Esophagus squamous epithelium (tissue), 5 donors: ENCODE measurements around the gene WDR48. TPM values are rescaled to one million over a fixed set of nuclear protein-coding genes. Genes with fewer than 3 reads are reported as not detected.

Experiments
- DNase-seq: peaks from one replicate; lab custom pipeline; 2025; lab: John Stamatoyannopoulos, UW
- H3K27ac ChIP-seq, 4 donors: fragments of 200-600 bp; sonication (generic); one replicate each; pipeline ENCODE4 v1.5.1; 2016 to 2019; ENCODE audit warnings: mild to moderate bottlenecking in 1 of 4
- H3K27me3 ChIP-seq, 4 donors: fragments of 200-600 bp; sonication (generic); 1 replicate in 3 of 4; 2 replicates in 1 of 4; pipeline versions ENCODE4 v1.5.1 to v1.6.0; 2017 to 2021; ENCODE audit warnings: antibody characterized with exemption in 1 of 4
- H3K36me3 ChIP-seq, 3 donors: fragments of 200-600 bp; sonication (generic); one replicate each; pipeline ENCODE4 v1.5.1; 2016 to 2019
- H3K4me1 ChIP-seq, 3 donors: fragments of 200-600 bp; sonication (generic); one replicate each; pipeline ENCODE4 v1.5.1; 2017 to 2019
- H3K4me3 ChIP-seq, 4 donors: fragments of 200-600 bp; sonication (generic); 1 replicate in 3 of 4; 2 replicates in 1 of 4; pipeline ENCODE4 v1.5.1; 2016 to 2019; ENCODE audit warnings: mild to moderate bottlenecking in 2 of 4, moderate library complexity in 1 of 4
- H3K9me3 ChIP-seq, 3 donors: fragments of 200-600 bp; sonication (generic); one replicate each; pipeline ENCODE4 v1.5.1; 2016 to 2019
- POLR2A ChIP-seq, 4 donors: fragments of 450-650 bp; IDR thresholded peaks; one replicate each; pipeline ENCODE4 v1.6.1; 2017; ENCODE audit warnings: antibody characterized with exemption in 4 of 4, mild to moderate bottlenecking in 4 of 4, moderate library complexity in 3 of 4
- WGBS, 2 donors: methylation state at CpG; one replicate each; pipeline ENCODE4 v1.1.5; 2018; 5-methylcytosine and 5-hydroxymethylcytosine counted together
- intact Hi-C: fragments of 100-400 bp; cut with DNase I; formaldehyde crosslinking; loops from one replicate; pipeline ENCODE4 v1.15.0; 2022
- total RNA-seq, 4 donors: library from RNA; depleted of rRNA; stranded (reverse); fragments of >200 nt; gene quantifications; one replicate each; pipeline ENCODE4 v1.1.0, GENCODE V29; 2016
- TF ChIP-seq, protein P1 (sequence below), 6 experiments: fragments of 450-650 bp in 4 of 6; fragments of 200-600 bp in 2 of 6; sonication (generic) in 2 of 6; IDR thresholded peaks; one replicate each; pipeline ENCODE4 v1.5.1; 2016 to 2019; ENCODE audit warnings: antibody characterized with exemption in 6 of 6, mild to moderate bottlenecking in 4 of 6, moderate library complexity in 4 of 6
- donor health status: DM: yes; HTN: yes; CAD: no.

WDR48 gene
- total RNA-seq, 4 donors from 2014 or later = 9.7 to 25.9 (median 19.4) TPM

DNA sequence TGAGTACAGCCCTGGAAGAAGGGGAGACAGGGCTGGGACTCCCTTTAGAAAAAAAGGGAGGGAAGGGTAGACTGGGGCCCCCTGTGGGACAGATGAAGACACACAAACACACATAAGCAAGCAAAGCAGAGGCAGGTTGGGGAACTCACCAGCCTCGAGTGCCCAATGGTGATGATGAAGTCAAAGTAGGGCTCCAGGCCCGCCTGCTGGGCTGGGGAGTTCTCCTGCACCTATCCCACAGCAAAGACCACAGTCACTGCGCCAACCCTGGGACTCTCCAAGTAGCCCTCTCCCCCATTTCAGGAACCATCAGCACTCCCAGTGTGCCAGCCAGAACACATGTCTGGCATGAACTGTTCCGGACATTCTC lies 51.5 kb downstream of the WDR48 start:
- intact Hi-C loops = loop anchor here (10.0 kb wide), 1 partner anchor 181 kb away; the partner anchor contains the start of gene CX3CR1
- no peak for TF ChIP-seq POLR2A (IDR thresholded peaks at IDR 0.05)
- TF ChIP-seq, protein P1, sequence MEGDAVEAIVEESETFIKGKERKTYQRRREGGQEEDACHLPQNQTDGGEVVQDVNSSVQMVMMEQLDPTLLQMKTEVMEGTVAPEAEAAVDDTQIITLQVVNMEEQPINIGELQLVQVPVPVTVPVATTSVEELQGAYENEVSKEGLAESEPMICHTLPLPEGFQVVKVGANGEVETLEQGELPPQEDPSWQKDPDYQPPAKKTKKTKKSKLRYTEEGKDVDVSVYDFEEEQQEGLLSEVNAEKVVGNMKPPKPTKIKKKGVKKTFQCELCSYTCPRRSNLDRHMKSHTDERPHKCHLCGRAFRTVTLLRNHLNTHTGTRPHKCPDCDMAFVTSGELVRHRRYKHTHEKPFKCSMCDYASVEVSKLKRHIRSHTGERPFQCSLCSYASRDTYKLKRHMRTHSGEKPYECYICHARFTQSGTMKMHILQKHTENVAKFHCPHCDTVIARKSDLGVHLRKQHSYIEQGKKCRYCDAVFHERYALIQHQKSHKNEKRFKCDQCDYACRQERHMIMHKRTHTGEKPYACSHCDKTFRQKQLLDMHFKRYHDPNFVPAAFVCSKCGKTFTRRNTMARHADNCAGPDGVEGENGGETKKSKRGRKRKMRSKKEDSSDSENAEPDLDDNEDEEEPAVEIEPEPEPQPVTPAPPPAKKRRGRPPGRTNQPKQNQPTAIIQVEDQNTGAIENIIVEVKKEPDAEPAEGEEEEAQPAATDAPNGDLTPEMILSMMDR (IDR thresholded peaks at IDR 0.05) = no peak
- Histone ChIP-seq H3K27me3 (no peaks in the 10 kb centered on the region), H3K27ac (peak overlapping the region in 2 of 4 donors; percentile 1 to 2), H3K36me3 (peaks cover 16 to 34% (median 19%) of the 10 kb centered on the region in 3 donors), H3K4me1 (peaks cover 18 to 66% (median 27%) of the 10 kb centered on the region in 3 donors), H3K4me3 (no peak overlapping the region), H3K9me3 (no peaks in the 10 kb centered on the region)
- WGBS, 2 donors = 76 to 92% methylated on average over 2 to 4 of the region's 4 CpGs
- no peak for DNase-seq

DNA sequence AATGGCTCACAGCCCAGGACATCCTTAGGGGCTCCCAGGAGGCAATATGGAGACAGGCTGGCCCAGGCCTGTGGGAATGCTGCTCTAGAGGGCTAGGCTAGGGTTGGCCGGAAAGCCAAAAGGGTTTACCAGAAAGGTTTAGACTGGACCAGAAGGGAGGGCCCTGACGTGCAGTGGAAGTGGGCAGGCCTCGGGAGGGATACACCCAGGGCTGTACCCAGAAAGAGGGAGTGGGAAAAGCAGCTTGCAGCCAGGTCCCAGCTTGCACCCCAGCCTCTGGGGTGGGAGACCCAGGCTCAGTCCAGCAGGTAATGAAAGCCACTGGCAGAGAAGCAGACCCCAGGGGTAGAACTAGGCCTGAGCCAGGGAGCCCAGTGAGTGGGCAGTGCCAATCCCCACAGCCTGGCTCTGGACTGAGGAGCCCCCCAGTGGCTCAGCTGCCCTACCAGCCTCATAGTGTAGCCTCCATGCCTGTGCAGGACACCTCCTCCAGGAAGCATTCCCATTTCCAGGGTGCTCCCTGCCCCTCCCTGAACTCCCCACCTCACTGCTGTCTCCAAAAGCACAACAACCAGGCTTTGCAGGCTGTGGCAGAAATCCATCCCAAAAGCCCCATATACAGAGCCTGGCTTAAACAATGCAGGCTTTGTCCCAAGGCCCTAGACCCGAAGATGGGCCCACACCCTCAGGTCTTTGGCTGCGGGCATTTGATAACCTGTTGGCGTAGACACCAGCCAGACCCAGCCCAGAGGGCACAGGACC lies 52.2 kb downstream of the WDR48 start:
- no peak for DNase-seq
- Histone ChIP-seq H3K9me3 (no peaks in the 10 kb centered on the region), H3K36me3 (peaks cover 10 to 28% (median 13%) of the 10 kb centered on the region in 3 donors), H3K27me3 (no peaks in the 10 kb centered on the region), H3K4me1 (peaks cover 18 to 73% (median 28%) of the 10 kb centered on the region in 3 donors), H3K4me3 (no peak overlapping the region), H3K27ac (peak overlapping the region in 1 of 4 donors; percentile 8)
- 59 to 100% methylated on average over 2 to 4 of the region's 6 CpGs for WGBS, 2 donors
- no peak for TF ChIP-seq POLR2A (IDR thresholded peaks at IDR 0.05)
- TF ChIP-seq, protein P1 (IDR thresholded peaks at IDR 0.05) = no peak
- intact Hi-C loops = loop anchor here (10.0 kb wide), 1 partner anchor 181 kb away; the partner anchor contains the start of gene CX3CR1

DNA sequence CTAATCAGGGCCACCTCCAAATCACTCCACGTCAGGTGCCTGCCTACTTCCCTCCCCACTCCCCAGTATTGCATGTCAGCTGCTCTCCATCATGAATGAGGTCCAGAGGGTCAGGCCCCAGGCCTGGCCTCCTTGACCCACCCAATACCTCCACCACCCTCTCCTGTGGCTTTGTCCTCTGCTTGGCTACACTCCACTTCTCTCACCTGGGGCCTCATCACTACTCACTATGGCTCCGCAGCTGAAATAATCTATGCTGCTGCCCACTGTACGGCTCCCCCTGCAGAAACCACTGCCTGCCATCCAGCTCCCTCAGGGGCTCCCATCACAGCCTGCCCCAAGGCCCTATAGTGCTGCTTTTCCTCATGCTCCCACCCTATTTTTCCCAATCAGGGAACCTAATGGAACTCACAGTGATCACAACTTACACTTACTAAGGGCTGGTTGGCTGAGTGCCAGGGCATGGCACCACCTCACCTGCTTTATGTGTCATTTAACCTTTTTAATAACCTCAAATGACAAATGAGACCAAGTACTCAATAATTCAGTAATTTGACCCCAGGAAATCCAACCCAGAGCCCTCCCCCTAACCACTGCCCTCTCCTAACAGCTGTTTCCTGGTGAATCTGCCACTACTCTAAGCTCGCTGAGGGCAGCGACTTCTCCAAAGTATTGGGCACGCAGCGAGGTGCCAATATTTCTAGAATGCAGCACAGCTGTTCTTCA lies 53.3 kb downstream of the WDR48 start:
- Histone ChIP-seq H3K36me3 (peaks cover 0 to 18% (median 7%) of the 10 kb centered on the region in 3 donors), H3K27ac (peak overlapping the region in 2 of 4 donors; percentile 11 to 29), H3K4me3 (peak overlapping the region in 1 of 4 donors; percentile 95), H3K27me3 (no peaks in the 10 kb centered on the region), H3K9me3 (no peaks in the 10 kb centered on the region), H3K4me1 (peaks cover 18 to 75% (median 28%) of the 10 kb centered on the region in 3 donors)
- DNase-seq = no peak
- TF ChIP-seq, protein P1 (IDR thresholded peaks at IDR 0.05) = no peak
- TF ChIP-seq POLR2A (IDR thresholded peaks at IDR 0.05) = no peak
- whole genome bisulfite sequencing, 2 donors = 87 to 88% methylated on average over 6 of the region's 7 CpGs
- intact Hi-C loops = loop anchor here (10.0 kb wide), 1 partner anchor 180 kb away; the partner anchor contains the start of gene CX3CR1

DNA sequence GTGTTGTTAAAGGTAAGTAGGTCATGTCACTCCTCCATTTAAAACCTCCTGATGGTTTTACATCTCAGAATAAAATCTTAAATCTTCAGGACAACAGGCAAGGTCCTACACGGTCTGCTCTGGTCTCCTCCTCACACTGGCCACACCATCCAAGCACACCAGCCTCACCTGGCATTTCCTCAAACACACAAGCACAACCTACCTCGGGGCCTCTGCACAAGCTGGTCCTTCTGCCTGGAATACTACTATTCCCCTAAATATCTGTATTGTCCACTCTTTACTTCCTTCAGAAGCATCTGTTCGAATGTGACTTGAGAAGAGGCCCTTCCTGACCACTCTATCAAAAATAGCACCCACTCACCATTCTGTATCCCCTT lies 53.9 kb downstream of the WDR48 start:
- intact Hi-C loops = loop anchor here (10.0 kb wide), 1 partner anchor 179 kb away; the partner anchor contains the start of gene CX3CR1
- no peaks in the 10 kb centered on the region for H3K9me3 ChIP-seq
- DNase-seq = no peak
- H3K27me3 ChIP-seq = no peaks in the 10 kb centered on the region
- H3K36me3 ChIP-seq = peaks cover 0 to 18% (median 2%) of the 10 kb centered on the region in 3 donors
- peak overlapping the region in 1 of 4 donors; percentile 95 for H3K4me3 ChIP-seq
- peak overlapping the region in 2 of 4 donors; percentile 89 to 99 for H3K27ac ChIP-seq
- peaks cover 18 to 75% (median 28%) of the 10 kb centered on the region in 3 donors for H3K4me1 ChIP-seq
- 64% methylated on average over 3 of the region's 3 CpGs for WGBS, 2 donors
- TF ChIP-seq, protein P1 (IDR thresholded peaks at IDR 0.05) = no peak
- no peak for TF ChIP-seq POLR2A (IDR thresholded peaks at IDR 0.05)
